RWPE2 (cell line): ENCODE data around the gene C1GALT1.
A peak's percentile ranks its signal among the peaks of the same experiment; 100 is the strongest.

Experiments
- ATAC-seq: fragments of 200-7000 bp; cut with Tn5 transposase; 3 replicates; pipeline ENCODE4 v1.9.1; 2021; ENCODE audit warnings: low read depth
- DNase-seq: peaks from one replicate; pipeline ENCODE4 v3.0.0-alpha.2; 2020; ENCODE audit warnings: low spot score
- H3K27ac ChIP-seq: fragments of 450-650 bp; 2 replicates; pipeline ENCODE4 v1.5.1; 2017; ENCODE audit warnings: mild to moderate bottlenecking; ENCODE audit not compliant: poor library complexity, severe bottlenecking
- H3K27me3 ChIP-seq: fragments of 250-450 bp; sonication (Bioruptor Pico); 2 replicates; pipeline ENCODE4 v1.5.1; 2021; ENCODE audit warnings: mild to moderate bottlenecking, moderate library complexity; ENCODE audit not compliant: insufficient read depth, poor library complexity, severe bottlenecking
- H3K36me3 ChIP-seq: fragments of 250-450 bp; sonication (Bioruptor Pico); 2 replicates; pipeline ENCODE4 v1.5.1; 2020; ENCODE audit warnings: low read depth, mild to moderate bottlenecking, moderate library complexity
- H3K4me1 ChIP-seq: fragments of 250-450 bp; sonication (Bioruptor Pico); 2 replicates; pipeline ENCODE4 v1.5.1; 2021; ENCODE audit warnings: mild to moderate bottlenecking, moderate library complexity; ENCODE audit not compliant: insufficient read depth, poor library complexity, severe bottlenecking
- H3K4me3 ChIP-seq: fragments of 250-450 bp; sonication (Bioruptor Pico); 2 replicates; pipeline ENCODE4 v1.5.1; 2021; ENCODE audit warnings: mild to moderate bottlenecking, moderate library complexity; ENCODE audit not compliant: severe bottlenecking
- H3K9me3 ChIP-seq: fragments of 250-450 bp; sonication (Bioruptor Pico); 2 replicates; pipeline ENCODE4 v1.5.1; 2021; ENCODE audit warnings: mild to moderate bottlenecking, moderate library complexity; ENCODE audit not compliant: severe bottlenecking
- CTCF ChIP-seq: fragments of 450-650 bp; IDR thresholded peaks from one replicate; pipeline ENCODE4 v1.5.1; 2017; ENCODE audit warnings: mild to moderate bottlenecking, moderate library complexity; ENCODE audit not compliant: poor library complexity, severe bottlenecking

Gene C1GALT1

GRCh38 chr7:7183061-7183837 lies 905 bp downstream of the C1GALT1 start:
- Histone ChIP-seq H3K27ac (peak overlapping the region; percentile 69), H3K4me3 (peak overlapping the region; percentile 85), H3K4me1 (peaks cover 22% of the 10 kb centered on the region), H3K36me3 (no peaks in the 10 kb centered on the region), H3K9me3 (no peaks in the 10 kb centered on the region), H3K27me3 (no peaks in the 10 kb centered on the region)
- peak; percentile 40 for ATAC-seq
- peak; percentile 58 for DNase-seq
- TF ChIP-seq CTCF, result no peak

DNA sequence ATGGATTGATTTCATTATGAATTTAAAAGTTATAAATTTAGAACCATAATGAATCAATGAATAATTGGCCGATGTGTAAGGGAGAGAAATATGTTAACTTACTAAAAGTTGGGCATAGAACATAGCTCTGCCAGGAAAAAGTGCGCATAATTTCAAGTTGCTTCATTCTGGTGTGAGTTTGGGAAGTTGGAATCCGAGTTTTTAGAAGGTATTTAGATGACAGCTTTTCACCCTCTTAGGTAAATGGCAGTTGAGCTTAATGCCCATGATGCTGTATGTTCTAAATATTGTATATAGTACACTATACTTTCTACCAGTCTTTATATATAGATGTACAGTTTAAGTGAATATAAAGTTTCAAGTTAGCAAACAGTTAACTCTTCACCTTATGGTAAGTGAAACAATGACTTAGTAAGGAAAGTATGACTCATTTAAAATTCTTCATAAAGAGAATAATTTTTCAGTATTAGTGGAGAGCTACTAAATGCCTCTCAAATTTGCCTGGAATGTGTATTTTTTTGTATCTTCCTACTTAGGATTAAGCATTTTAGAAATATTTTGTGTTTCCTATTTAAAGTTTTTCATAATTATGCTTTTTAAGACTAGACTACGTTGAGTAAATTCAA lies 1.6 kb downstream of the C1GALT1 start:
- Histone ChIP-seq H3K27me3 (no peaks in the 10 kb centered on the region), H3K27ac (peak overlapping the region; percentile 69), H3K4me1 (peaks cover 15% of the 10 kb centered on the region), H3K36me3 (no peaks in the 10 kb centered on the region), H3K4me3 (peak overlapping the region; percentile 85), H3K9me3 (no peaks in the 10 kb centered on the region)
- ATAC-seq, result no peak
- TF ChIP-seq CTCF, result no peak
- no peak for DNase-seq

GRCh38 chr7:7185371-7185989 lies 3.1 kb downstream of the C1GALT1 start:
- no peak for TF ChIP-seq CTCF
- no peak for DNase-seq
- Histone ChIP-seq H3K4me1 (peaks cover 10% of the 10 kb centered on the region), H3K36me3 (peaks cover 7% of the 10 kb centered on the region; the same call in 1 of the 2 replicates), H3K9me3 (no peaks in the 10 kb centered on the region), H3K27me3 (no peaks in the 10 kb centered on the region), H3K27ac (no peak overlapping the region), H3K4me3 (no peak overlapping the region)
- ATAC-seq, result no peak

- Histone ChIP-seq H3K36me3 (peaks cover 13% of the 10 kb centered on the region; the same call in 1 of the 2 replicates), H3K4me1 (peaks cover 10% of the 10 kb centered on the region), H3K27me3 (no peaks in the 10 kb centered on the region), H3K4me3 (no peak overlapping the region), H3K27ac (no peak overlapping the region), H3K9me3 (peaks cover 2% of the 10 kb centered on the region)
- no peak for TF ChIP-seq CTCF
- no peak for ATAC-seq
- DNase-seq, result no peak
These were observed 5.7 kb downstream of the C1GALT1 start for GRCh38 chr7:7188091-7188490.
